ENCODE results near the gene NUDT13.
"Not testable (repeated sequence)": the region's sequence is repeated elsewhere in the genome, so short reads cannot be mapped to it uniquely, and the experiment has no call there.

NUDT13 gene

GRCh38 chr10:73131301-73131700 lies 21.0 kb downstream of the NUDT13 start:
- TF ChIP-seq HDGF (IDR thresholded peaks at IDR 0.05; ENCODE audit: borderline replicate concordance): no peak
- TF ChIP-seq PKNOX1 (IDR thresholded peaks at IDR 0.05): peak; percentile 51
- POLR2A ChIA-PET: interaction anchor here (0.9 to 1.1 kb wide), 2 partner anchors 34 to 116 kb away, joined by 3 read pairs; partner anchors contain the start of gene DNAJC9
- no peak for DNase-seq (ENCODE audit: extremely low spot score)
- CTCF ChIA-PET: no interaction called here

- POLR2A ChIA-PET: no interaction called here
- CTCF ChIA-PET: no interaction called here
- DNase-seq (ENCODE audit: extremely low spot score): no peak
- no peak for TF ChIP-seq ARNT (IDR thresholded peaks at IDR 0.05)
- no peak for TF ChIP-seq BHLHE40 (IDR thresholded peaks at IDR 0.05; ENCODE audit: borderline replicate concordance)
- TF ChIP-seq TARDBP (IDR thresholded peaks at IDR 0.05): no peak
- TF ChIP-seq L3MBTL2 (conservative IDR thresholded peaks at IDR 0.05): no peak
- no peak for TF ChIP-seq ZNF384 (IDR thresholded peaks at IDR 0.05)
- no peak for TF ChIP-seq NFRKB (IDR thresholded peaks at IDR 0.05)
- TF ChIP-seq FOXK2 (IDR thresholded peaks at IDR 0.05): no peak
Measured at GRCh38 chr10:73131913-73132686, 21.8 kb downstream of the NUDT13 start.

GRCh38 chr10:73134727-73135126 lies 24.5 kb downstream of the NUDT13 start:
- TF ChIP-seq NFRKB (IDR thresholded peaks at IDR 0.05): no peak
- TF ChIP-seq SP1 (IDR thresholded peaks at IDR 0.05): no peak
- TF ChIP-seq FOXK2 (IDR thresholded peaks at IDR 0.05): no peak
- TF ChIP-seq HDGF (IDR thresholded peaks at IDR 0.05; ENCODE audit: borderline replicate concordance): no peak
- no peak for TF ChIP-seq BHLHE40 (IDR thresholded peaks at IDR 0.05; ENCODE audit: borderline replicate concordance)
- TF ChIP-seq PKNOX1 (IDR thresholded peaks at IDR 0.05): no peak
- TF ChIP-seq LEF1 (IDR thresholded peaks at IDR 0.05; ENCODE audit: borderline replicate concordance): no peak
- POLR2A ChIA-PET: no interaction called here
- CTCF ChIA-PET: no interaction called here
- DNase-seq (ENCODE audit: extremely low spot score): no peak

GRCh38 chr10:73136627-73137026 lies 26.4 kb downstream of the NUDT13 start:
- ChIA-PET POLR2A (no interaction called here), CTCF (interaction anchor here (0.6 kb wide), 1 partner anchor 844 kb away, joined by 3 read pairs; no protein-coding TSS in a partner anchor)
- no peak for DNase-seq (ENCODE audit: extremely low spot score)
- no peak for TF ChIP-seq ARNT (IDR thresholded peaks at IDR 0.05)
- TF ChIP-seq ZNF384 (IDR thresholded peaks at IDR 0.05): no peak

DNA sequence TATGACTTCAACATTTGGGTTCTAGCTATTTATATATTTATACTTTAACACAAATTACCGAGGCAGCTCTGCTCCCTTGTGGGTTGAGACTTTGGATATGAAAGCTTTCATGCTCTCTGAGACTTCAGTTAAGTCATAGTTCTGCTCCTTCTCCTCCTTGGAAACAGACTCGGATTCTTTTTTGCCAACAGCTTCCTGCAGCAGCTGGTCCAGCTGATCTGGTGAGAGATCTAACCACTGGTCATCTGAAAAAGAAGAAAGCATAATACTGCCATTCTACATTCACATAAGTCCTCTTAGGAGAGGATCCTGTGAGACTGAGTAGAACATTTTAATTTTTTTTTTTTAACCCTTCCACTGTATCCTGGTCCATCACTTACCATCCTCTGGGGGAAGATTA lies 29.0 kb downstream of the NUDT13 start:
- no peak for TF ChIP-seq FOXK2 (IDR thresholded peaks at IDR 0.05)
- no peak for TF ChIP-seq PKNOX1 (IDR thresholded peaks at IDR 0.05)
- no peak for TF ChIP-seq FOXA1 (IDR thresholded peaks at IDR 0.05)
- no peak for TF ChIP-seq BHLHE40 (IDR thresholded peaks at IDR 0.05; ENCODE audit: borderline replicate concordance)
- TF ChIP-seq HDGF (IDR thresholded peaks at IDR 0.05; ENCODE audit: borderline replicate concordance): no peak
- CTCF ChIA-PET: interaction anchor here (0.6 to 1.4 kb wide), 2 partner anchors 9 to 42 kb away, joined by 3 read pairs; partner anchors contain the start of gene P4HA1
- POLR2A ChIA-PET: interaction anchor here (0.6 to 1.3 kb wide), 2 partner anchors 29 kb away, joined by 3 to 4 read pairs; partner anchors contain the start of gene NUDT13
- DNase-seq (ENCODE audit: extremely low spot score): no peak

DNA sequence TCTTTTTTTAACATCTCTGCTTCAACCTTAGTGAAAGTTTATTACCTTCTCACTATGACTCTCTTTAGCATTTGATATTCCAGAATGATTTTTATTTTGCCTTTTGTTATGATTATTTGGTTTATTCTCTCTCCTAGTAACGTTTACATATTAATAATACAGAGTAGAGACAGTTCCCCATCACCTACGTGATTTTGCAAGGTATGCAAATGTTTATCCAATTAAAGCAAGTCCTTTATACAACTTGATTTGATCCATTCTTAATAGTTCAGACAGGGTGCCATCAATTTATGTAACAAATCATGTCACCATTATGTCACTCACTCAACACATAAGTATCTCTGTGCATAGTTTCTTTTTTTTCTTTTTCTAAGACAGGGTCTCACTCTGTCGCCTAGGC lies 31.3 kb downstream of the NUDT13 start:
- no peak for DNase-seq (ENCODE audit: extremely low spot score)
- POLR2A ChIA-PET: no interaction called here
- CTCF ChIA-PET: no interaction called here
- no peak for TF ChIP-seq PKNOX1 (IDR thresholded peaks at IDR 0.05)
- TF ChIP-seq NFRKB (IDR thresholded peaks at IDR 0.05): no peak
- no peak for TF ChIP-seq HDGF (IDR thresholded peaks at IDR 0.05; ENCODE audit: borderline replicate concordance)
- no peak for TF ChIP-seq FOXA1 (IDR thresholded peaks at IDR 0.05)
- no peak for TF ChIP-seq FOXK2 (IDR thresholded peaks at IDR 0.05)
- TF ChIP-seq SUZ12 (IDR thresholded peaks at IDR 0.05): no peak

GRCh38 chr10:73150633-73151413 lies 40.6 kb downstream of the NUDT13 start:
- DNase-seq (ENCODE audit: extremely low spot score); POLR2A ChIA-PET; CTCF ChIA-PET: not testable (repeated sequence)

All from HEK293T (cell line).